PC-9 (cell line): ENCODE measurements around the gene MEGF8. TPM values are rescaled to one million over a fixed set of nuclear protein-coding genes. Genes with fewer than 3 reads are reported as not detected.
A peak's percentile ranks its signal among the peaks of the same experiment; 100 is the strongest.

Experiments
- BruUV-seq: library from RNA; stranded (reverse); fragments of 400-500 nt; replicated peaks from 2 replicates; lab custom pipeline; 2021; lab: Mats Ljungman, UMichigan
- CTCF ChIA-PET: fragments of 300-600 bp; sonication (Branson Sonifier 250); formaldehyde crosslinking; loops from one replicate; lab custom pipeline; 2022; ENCODE audit warnings: antibody characterized with exemption; lab: Charles Lee
- POLR2A ChIA-PET: fragments of 300-600 bp; sonication (Branson Sonifier 250); formaldehyde crosslinking; loops from one replicate; lab custom pipeline; 2022; ENCODE audit warnings: antibody characterized with exemption; ENCODE audit not compliant: unreplicated experiment; lab: Charles Lee
- DNase-seq, 2 experiments: peaks; one replicate each; pipeline versions ENCODE4 v3.0.0 to v3.0.0-alpha.2; 2015 to 2022; ENCODE audit warnings: mixed read lengths in 1 of 2
- H2AFZ ChIP-seq: fragments of 200-600 bp; sonication (generic); 2 replicates; pipeline ENCODE4 v1.8.1; 2017; ENCODE audit warnings: antibody characterized with exemption
- H3F3A ChIP-seq: fragments of 200-600 bp; sonication (generic); 2 replicates; pipeline ENCODE4 v1.8.1; 2017; ENCODE audit warnings: antibody characterized with exemption, mild to moderate bottlenecking, low read depth; ENCODE audit not compliant: insufficient read depth
- H3K27ac ChIP-seq: fragments of 200-600 bp; sonication (generic); 2 replicates; pipeline ENCODE4 v1.6.1; 2016; ENCODE audit warnings: mixed run types
- H3K27me3 ChIP-seq: fragments of 200-600 bp; sonication (generic); 2 replicates; pipeline ENCODE4 v1.6.1; 2016; ENCODE audit warnings: low read depth, mixed run types; ENCODE audit not compliant: insufficient read depth
- H3K36me3 ChIP-seq: fragments of 200-600 bp; sonication (generic); 2 replicates; pipeline ENCODE4 v1.6.1; 2016; ENCODE audit warnings: low read depth, mixed run types
- H3K4me1 ChIP-seq: fragments of 200-600 bp; sonication (generic); replicated peaks from 2 replicates; pipeline ENCODE4 v1.6.1; 2016; ENCODE audit warnings: mixed run types; ENCODE audit not compliant: insufficient read depth
- H3K4me2 ChIP-seq: fragments of 200-600 bp; sonication (generic); 2 replicates; pipeline ENCODE4 v1.6.1; 2017; ENCODE audit warnings: mixed run types
- H3K4me3 ChIP-seq: fragments of 200-600 bp; sonication (generic); 2 replicates; pipeline ENCODE4 v1.6.1; 2016; ENCODE audit warnings: mixed run types
- H3K79me2 ChIP-seq: fragments of 200-600 bp; sonication (generic); 2 replicates; pipeline ENCODE4 v1.6.1; 2017; ENCODE audit warnings: low read depth, mixed run types
- H3K9me2 ChIP-seq: fragments of 200-600 bp; sonication (generic); 2 replicates; pipeline ENCODE4 v1.8.1; 2017; ENCODE audit warnings: mild to moderate bottlenecking; ENCODE audit not compliant: insufficient read depth
- H3K9me3 ChIP-seq: fragments of 200-600 bp; sonication (generic); 2 replicates; pipeline ENCODE4 v1.8.1; 2016; ENCODE audit warnings: low read depth; ENCODE audit not compliant: insufficient read depth
- H4K20me1 ChIP-seq: fragments of 200-600 bp; sonication (generic); 2 replicates; pipeline ENCODE4 v1.8.1; 2017; ENCODE audit not compliant: insufficient read depth
- EZH2 ChIP-seq: fragments of 200-600 bp; sonication (generic); IDR thresholded peaks from 2 replicates; pipeline ENCODE4 v1.8.0; 2017; ENCODE audit warnings: antibody characterized with exemption, low read depth
- intact Hi-C: fragments of 100-400 bp; cut with micrococcal nuclease; formaldehyde crosslinking; loops from one replicate; pipeline ENCODE4 v1.10.0; 2022; ENCODE audit not compliant: unreplicated experiment
- total RNA-seq: library from RNA; stranded (reverse); gene quantifications from 2 replicates; pipeline ENCODE4 v1.2.3, GENCODE V29; 2021
- TF ChIP-seq, protein P1 (sequence below): fragments of 200-600 bp; sonication (generic); conservative IDR thresholded peaks from 2 replicates; pipeline ENCODE4 v1.6.1; 2017; ENCODE audit warnings: mixed run types, antibody characterized with exemption, mild to moderate bottlenecking, moderate library complexity

Gene MEGF8
- total RNA-seq, 1 experiment from 2014 or later, result 40.6 TPM

DNA sequence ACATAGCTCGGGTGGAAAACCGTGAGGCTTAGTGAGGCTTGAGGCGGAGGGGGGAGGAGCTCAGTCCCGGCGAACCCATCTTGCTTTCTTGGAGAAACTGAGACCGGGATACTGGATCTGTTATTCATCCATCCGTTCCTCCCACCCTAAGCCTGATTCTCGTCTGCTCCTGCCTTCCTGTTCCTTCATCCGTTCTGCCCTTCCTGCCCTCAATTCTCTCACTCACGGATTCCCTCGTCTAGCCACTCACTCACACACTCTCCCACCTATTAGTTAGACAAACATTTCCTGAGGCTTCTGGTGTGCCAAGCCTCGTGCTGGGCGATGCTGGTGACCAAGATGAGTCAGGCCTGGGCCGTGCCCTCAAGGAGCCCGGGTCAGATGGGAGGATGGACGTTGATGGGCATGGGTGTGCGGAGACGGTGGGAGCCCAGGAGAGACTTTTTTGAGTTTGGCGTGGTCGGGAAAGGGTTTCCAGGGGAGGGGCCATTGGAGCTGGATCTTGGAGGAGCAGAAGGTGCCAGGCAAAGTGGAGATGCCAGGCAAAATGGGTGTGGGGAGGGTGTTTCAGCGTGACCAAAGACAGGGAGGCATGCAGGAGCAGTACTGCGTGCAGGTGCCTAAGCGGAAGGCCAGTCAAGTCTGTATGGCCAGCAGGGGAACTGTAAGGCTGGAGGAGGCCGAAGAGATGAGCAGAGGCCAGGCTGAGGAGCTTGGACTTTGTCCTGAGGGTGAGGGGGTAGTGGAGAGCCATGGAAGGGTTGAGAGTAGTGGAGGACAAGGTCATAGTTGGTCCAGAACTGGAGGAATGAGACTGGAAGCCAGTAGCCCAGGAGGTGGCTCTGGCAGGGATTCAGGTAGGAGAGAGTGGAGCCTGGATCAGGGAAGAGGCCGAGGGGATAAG, 72.1 kb downstream of the MEGF8 start:
- peaks cover 12% of the 10 kb centered on the region for H3K79me2 ChIP-seq
- peak overlapping the region; percentile 88 for H2AFZ ChIP-seq
- peak overlapping the region; percentile 93 for H3K4me2 ChIP-seq
- BruUV-seq, result TSS peak; percentile 77
- no peaks in the 10 kb centered on the region for H3K9me2 ChIP-seq
- peak overlapping the region; percentile 86 for H3K27ac ChIP-seq
- H3K36me3 ChIP-seq, result no peaks in the 10 kb centered on the region
- H3K4me1 ChIP-seq, result peaks cover 27% of the 10 kb centered on the region
- peak in 1 of 2 experiments; percentile 20 for DNase-seq
- ChIA-PET POLR2A (interaction anchor here (0.5 to 1.1 kb wide), 9 partner anchors 41 to 1447 kb away, joined by 3 to 7 read pairs (median 6); no protein-coding TSS in a partner anchor), CTCF (interaction anchor here (0.6 to 1.0 kb wide), 4 partner anchors 24 to 155 kb away, joined by 3 to 10 read pairs (median 5); partner anchors contain the start of gene GSK3A)
- H3K9me3 ChIP-seq, result no peaks in the 10 kb centered on the region
- H3K4me3 ChIP-seq, result peak overlapping the region; percentile 71
- TF ChIP-seq, protein P1, sequence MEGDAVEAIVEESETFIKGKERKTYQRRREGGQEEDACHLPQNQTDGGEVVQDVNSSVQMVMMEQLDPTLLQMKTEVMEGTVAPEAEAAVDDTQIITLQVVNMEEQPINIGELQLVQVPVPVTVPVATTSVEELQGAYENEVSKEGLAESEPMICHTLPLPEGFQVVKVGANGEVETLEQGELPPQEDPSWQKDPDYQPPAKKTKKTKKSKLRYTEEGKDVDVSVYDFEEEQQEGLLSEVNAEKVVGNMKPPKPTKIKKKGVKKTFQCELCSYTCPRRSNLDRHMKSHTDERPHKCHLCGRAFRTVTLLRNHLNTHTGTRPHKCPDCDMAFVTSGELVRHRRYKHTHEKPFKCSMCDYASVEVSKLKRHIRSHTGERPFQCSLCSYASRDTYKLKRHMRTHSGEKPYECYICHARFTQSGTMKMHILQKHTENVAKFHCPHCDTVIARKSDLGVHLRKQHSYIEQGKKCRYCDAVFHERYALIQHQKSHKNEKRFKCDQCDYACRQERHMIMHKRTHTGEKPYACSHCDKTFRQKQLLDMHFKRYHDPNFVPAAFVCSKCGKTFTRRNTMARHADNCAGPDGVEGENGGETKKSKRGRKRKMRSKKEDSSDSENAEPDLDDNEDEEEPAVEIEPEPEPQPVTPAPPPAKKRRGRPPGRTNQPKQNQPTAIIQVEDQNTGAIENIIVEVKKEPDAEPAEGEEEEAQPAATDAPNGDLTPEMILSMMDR, result no peak
- TF ChIP-seq EZH2, result no peak
- peaks cover 20% of the 10 kb centered on the region; the same call in 1 of the 2 replicates for H3F3A ChIP-seq
- no peaks in the 10 kb centered on the region for H4K20me1 ChIP-seq
- intact Hi-C loops, result loop anchor here (2.0 kb wide), 2 partner anchors 73 to 155 kb away; partner anchors contain the start of genes GSK3A and MEGF8
- H3K27me3 ChIP-seq, result no peaks in the 10 kb centered on the region

DNA sequence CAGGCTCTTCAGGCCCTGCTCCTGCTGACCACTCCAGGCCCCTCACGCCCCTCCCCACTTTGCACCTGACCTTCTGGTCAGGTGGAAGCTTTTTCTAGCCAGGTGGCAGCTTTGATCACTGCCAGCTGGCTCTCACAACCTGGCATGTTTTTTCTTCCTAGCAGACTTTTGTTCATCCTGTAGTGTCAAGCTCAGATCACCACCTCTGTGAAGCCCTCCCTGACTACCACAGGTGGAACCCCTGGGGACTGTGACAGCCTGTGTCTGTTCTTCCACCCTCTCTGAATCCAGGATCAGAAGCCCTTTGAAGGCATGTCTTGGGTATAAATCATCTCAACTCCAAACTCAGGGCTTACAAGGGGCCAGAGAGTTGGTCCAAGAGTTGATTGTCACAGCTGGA, 75.0 kb downstream of the MEGF8 start:
- CTCF ChIA-PET, result interaction anchor here (0.6 to 0.9 kb wide), 2 partner anchors 53 to 232 kb away, joined by 3 read pairs; no protein-coding TSS in a partner anchor

More for the DNA sequence above, 75.0 kb downstream of the MEGF8 start:
- intact Hi-C loops, result no loop called here
- Histone ChIP-seq H3K4me2 (no peak overlapping the region), H3K27me3 (no peaks in the 10 kb centered on the region), H3K9me3 (no peaks in the 10 kb centered on the region), H3K9me2 (no peaks in the 10 kb centered on the region), H3K79me2 (peaks cover 12% of the 10 kb centered on the region), H3K4me1 (peaks cover 17% of the 10 kb centered on the region), H2AFZ (no peak overlapping the region), H3K27ac (no peak overlapping the region), H3K36me3 (no peaks in the 10 kb centered on the region), H4K20me1 (no peaks in the 10 kb centered on the region), H3F3A (peaks cover 20% of the 10 kb centered on the region; the same call in 1 of the 2 replicates), H3K4me3 (no peak overlapping the region)
- no TSS peak for BruUV-seq
- no peak for TF ChIP-seq EZH2
- TF ChIP-seq, protein P1, result no peak
- POLR2A ChIA-PET, result no interaction called here
- no peak for DNase-seq
